IPS-18c (cell line): ENCODE measurements around the gene PDE3B.
"Not testable (repeated sequence)": the region's sequence is repeated elsewhere in the genome, so short reads cannot be mapped to it uniquely, and the experiment has no call there.

Experiments
- H3K4me3 ChIP-seq: 2 replicates; pipeline ENCODE4 v1.7.0; 2013; ENCODE audit warnings: low read depth, mild to moderate bottlenecking, low read length, moderate library complexity; ENCODE audit not compliant: insufficient read depth
- H3K9me3 ChIP-seq: one replicate; pipeline ENCODE4 v1.6.1; 2013; ENCODE audit warnings: mild to moderate bottlenecking, low read length, moderate library complexity; ENCODE audit not compliant: control insufficient read depth, insufficient read depth

Gene PDE3B

DNA sequence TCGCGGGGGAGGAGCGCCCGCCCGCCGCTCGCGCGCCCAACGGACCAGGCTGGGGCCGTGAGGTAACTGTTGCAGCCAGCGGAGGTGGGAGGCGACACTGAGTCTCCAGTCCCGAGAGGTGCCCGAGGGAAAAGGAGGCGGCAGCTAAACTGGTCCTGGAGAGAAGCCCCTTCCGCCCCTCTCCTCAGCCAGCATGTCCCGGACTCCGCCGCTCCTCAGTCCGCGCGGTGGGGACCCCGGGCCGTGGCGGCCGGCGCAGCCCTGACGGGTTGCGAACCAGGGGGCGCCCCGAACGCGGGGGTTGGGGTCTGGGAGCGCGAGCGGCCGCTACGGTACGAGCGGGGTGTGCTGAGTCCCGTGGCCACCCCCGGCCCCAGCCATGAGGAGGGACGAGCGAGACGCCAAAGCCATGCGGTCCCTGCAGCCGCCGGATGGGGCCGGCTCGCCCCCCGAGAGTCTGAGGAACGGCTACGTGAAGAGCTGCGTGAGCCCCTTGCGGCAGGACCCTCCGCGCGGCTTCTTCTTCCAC lies at the start of gene PDE3B:
Gene PDE3B (plus strand): TSS at position 108 of the 529 bp plus-strand sequence. CDS start 272 bp downstream, at position 380.
- H3K9me3 ChIP-seq, result peaks cover 2% of the 10 kb centered on the region
- H3K4me3 ChIP-seq, result peak within 1 kb of the TSS; percentile 88

- not testable (repeated sequence) for H3K4me3 ChIP-seq, H3K9me3 ChIP-seq
Observed at GRCh38 chr11:14595261-14595660, 48.3 kb upstream of the PDE3B start.

- no peaks in the 10 kb centered on the region for H3K9me3 ChIP-seq
Observed at GRCh38 chr11:14607713-14608112, 35.9 kb upstream of the PDE3B start.

DNA sequence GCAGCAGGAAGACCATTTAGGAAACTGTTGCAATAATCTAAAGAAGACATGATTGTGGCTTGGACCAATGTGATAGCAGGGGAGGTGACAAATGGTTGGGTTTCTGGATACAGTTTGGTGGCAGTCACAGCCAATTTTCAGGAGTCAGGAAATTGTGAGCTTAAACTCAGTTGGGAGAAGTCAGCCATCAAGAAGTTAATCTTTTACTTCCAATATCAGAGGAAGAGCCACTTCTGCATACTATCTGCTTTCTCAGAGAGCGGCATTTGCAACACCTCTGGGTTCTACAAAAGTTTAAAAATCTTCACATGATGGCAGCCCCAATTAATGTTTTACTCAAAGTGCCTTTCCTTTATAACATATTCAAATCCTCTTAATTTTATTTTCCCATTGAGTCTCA lies 33.7 kb upstream of the PDE3B start:
- Histone ChIP-seq H3K4me3 (no peak overlapping the region), H3K9me3 (no peaks in the 10 kb centered on the region)

More at GRCh38 chr11:14607713-14608112, 35.9 kb upstream of the PDE3B start:
- H3K4me3 ChIP-seq, result no peak overlapping the region

DNA sequence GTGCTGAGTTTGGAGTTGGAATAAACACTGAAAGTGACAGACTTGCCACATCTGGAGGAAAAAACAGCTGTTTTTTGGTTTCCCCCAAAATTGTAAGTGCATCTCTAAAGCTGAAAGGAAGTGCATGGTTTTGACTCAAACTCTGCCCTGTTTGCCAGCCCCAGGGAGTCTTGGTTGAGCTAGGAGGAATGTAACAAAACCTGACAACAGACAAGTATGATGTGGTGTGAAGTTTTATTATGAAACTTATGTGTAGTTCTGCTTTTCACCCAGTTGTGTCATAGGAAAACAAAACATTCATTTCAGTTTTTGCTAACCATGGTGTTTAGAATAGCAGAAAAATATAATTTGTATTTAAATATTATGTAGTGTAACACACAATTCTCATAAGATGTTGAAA lies 31.7 kb upstream of the PDE3B start:
- Histone ChIP-seq H3K9me3 (no peaks in the 10 kb centered on the region), H3K4me3 (no peak overlapping the region)

DNA sequence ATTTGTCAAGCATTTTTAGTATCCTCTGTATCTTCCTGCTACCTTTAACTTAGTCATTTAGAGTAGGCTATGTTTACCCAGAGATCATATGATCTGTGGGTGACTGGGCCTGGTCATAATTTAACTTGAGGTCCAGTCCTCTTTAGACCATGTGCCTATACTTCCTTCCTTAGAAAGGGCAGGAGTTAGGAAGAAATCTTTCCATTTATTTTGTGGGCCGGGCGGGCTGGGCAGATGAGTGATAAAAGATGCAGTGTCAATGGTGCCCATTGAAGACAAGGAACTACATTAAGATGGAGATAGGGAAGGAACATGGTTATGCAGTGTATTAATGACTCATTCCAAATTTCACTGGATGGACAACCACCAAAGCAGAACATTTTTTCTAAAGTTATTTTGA lies 30.9 kb upstream of the PDE3B start:
- H3K4me3 ChIP-seq, result no peak overlapping the region
- no peaks in the 10 kb centered on the region for H3K9me3 ChIP-seq

GRCh38 chr11:14614091-14614622 lies 29.4 kb upstream of the PDE3B start:
- no peaks in the 10 kb centered on the region for H3K9me3 ChIP-seq
- no peak overlapping the region for H3K4me3 ChIP-seq

DNA sequence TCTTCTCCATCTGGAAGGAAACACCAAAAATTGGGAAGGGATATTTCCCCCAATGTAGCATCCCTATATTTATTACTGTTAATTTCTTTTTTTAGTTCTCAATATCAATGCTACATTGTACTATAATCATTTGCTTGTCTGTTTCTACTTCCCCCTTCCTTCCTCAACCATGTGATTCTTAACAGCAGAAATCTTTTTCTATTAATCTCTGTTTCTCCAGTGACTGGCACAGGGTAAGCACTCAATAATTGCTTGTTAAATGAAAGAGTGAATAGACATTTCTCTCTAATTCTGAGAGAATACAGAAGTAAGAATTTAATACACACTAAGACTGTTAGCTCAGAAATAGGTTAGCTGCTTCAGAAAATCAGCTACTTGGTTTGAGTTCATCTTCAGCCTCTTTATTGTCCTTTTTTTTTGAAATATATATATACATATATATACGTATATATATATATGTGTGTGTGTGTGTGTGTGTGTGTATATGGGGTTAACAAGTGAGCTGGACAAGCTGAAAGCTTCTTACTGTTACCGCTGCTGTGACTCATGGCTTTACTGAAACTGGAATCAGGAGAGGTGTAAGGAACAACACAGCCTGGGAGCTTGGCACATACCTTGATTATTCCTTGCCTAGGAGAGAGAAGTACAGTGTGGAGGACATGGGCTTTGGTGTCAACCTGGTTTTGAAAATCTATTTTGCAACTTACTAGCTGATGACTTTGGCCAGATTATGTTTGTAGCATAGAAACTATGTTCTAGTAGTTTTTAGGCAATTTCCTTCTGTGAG lies 26.2 kb upstream of the PDE3B start:
- no peaks in the 10 kb centered on the region for H3K9me3 ChIP-seq
- no peak overlapping the region for H3K4me3 ChIP-seq

GRCh38 chr11:14618060-14618459 lies 25.5 kb upstream of the PDE3B start:
- no peak overlapping the region for H3K4me3 ChIP-seq
- no peaks in the 10 kb centered on the region for H3K9me3 ChIP-seq

GRCh38 chr11:14619603-14620531 lies 23.7 kb upstream of the PDE3B start:
- Histone ChIP-seq H3K9me3 (no peaks in the 10 kb centered on the region), H3K4me3 (no peak overlapping the region)

DNA sequence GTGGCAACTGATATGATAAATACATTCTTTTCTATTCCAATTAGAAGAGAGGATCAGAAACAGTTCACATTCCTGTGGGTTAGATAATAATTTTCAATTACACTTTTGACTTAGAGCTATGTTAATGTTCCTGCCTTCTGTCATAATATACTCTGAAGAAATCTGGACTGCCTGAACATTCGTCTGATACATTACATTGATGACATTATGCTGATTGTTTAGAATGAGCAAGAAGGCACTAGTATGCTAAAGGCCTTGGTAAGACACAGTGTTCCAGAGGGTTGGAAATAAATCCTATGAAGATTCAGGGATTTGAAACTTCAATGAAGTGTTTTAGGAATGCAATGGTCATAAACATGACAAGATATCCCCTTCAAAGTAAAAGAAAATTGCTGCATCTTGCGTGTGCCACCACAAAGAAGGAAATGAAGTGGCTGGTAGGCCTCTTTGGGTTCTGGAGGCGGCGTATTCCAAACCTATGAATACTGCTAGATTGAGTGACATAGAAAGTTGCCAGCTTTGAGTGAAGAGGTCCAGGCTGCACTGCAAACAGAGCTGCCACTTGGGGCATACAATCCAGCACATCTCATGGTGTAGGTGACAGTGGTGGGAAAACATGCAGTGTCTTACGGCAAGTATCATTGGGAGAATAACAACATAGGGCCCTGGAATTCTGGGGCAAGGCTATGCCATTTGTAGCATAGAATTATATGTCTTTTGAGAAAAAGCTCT lies 21.2 kb upstream of the PDE3B start:
- Histone ChIP-seq H3K4me3 (no peak overlapping the region), H3K9me3 (no peaks in the 10 kb centered on the region)

- no peak overlapping the region for H3K4me3 ChIP-seq
- H3K9me3 ChIP-seq, result no peaks in the 10 kb centered on the region
Observed at GRCh38 chr11:14623036-14623435, 20.6 kb upstream of the PDE3B start.

GRCh38 chr11:14625586-14626205 lies 17.9 kb upstream of the PDE3B start:
- H3K4me3 ChIP-seq, result no peak overlapping the region
- H3K9me3 ChIP-seq, result no peaks in the 10 kb centered on the region

GRCh38 chr11:14626650-14627049 lies 17.0 kb upstream of the PDE3B start:
- Histone ChIP-seq H3K4me3 (no peak overlapping the region), H3K9me3 (no peaks in the 10 kb centered on the region)

DNA sequence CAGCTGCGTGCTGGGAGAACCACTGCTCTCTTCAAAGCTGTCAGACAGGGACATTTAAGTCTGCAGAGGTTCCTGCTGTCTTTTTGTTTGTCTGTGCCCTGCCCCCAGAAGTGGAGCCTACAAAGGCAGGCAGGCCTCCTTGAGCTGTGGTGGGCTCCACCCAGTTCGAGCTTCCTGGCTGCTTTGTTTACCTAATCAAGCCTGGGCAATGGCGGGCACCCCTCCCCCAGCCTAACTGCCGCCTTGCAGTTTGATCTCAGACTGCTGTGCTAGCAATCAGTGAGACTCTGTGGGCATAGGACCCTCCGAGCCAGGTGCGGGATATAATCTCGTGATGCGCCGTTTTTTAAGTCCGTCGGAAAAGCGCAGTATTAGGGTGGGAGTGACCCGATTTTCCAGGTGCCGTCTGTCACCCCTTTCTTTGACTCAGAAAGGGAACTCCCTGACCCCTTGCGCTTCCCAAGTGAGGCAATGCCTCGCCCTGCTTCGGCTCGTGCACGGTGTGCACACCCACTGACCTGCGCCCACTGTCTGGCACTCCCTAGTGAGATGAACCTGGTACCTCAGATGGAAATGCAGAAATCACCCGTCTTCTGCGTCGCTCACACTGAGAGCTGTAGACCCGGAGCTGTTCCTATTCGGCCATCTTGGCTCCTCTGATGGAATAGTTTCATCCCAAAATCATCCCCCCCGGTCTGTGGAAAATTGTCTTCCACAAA lies 9.9 kb upstream of the PDE3B start:
- H3K9me3 ChIP-seq, H3K4me3 ChIP-seq: not testable (repeated sequence)

DNA sequence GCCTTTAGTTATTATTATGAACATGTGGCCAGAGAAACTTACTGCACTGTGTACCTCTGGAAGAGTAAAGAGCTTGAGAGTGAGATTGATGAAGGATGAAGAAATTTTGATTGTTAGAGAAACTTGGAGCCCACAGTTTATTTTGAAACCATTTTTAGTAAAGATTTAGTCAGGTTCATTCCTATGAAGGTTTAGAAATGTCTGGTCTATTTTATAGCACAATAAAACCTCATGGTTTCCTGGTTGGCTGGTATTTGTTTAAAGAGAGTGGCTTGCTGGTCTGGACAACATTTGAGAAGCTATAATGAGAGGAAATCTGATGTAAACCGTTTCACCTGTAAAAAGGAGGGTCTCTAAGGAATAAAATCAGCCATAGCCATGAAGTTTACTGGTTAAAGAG lies 8.8 kb upstream of the PDE3B start:
- Histone ChIP-seq H3K9me3 (no peaks in the 10 kb centered on the region), H3K4me3 (no peak overlapping the region)
